Common myeloid progenitor, CD34-positive (primary cell): ENCODE data around the gene CCDC68.
"Not testable (repeated sequence)": the region's sequence is repeated elsewhere in the genome, so short reads cannot be mapped to it uniquely, and the experiment has no call there.

Experiments used
- CTCF ChIA-PET: fragments of 350-600 bp; sonication (Branson Sonifier 250); formaldehyde crosslinking; loops from one replicate; lab custom pipeline; 2021; ENCODE audit warnings: antibody characterized with exemption; lab: Charles Lee
- POLR2A ChIA-PET: fragments of 350-600 bp; sonication (Branson Sonifier 250); formaldehyde crosslinking; loops from one replicate; lab custom pipeline; 2021; ENCODE audit warnings: antibody characterized with exemption; lab: Charles Lee
- DNase-seq, 3 donors: peaks; one replicate each; pipeline versions ENCODE4 v3.0.0 to v3.0.0-alpha.2; 2013
- H3K27ac ChIP-seq, 2 experiments: 1 replicate in 1 of 2; 2 replicates in 1 of 2; pipeline ENCODE4 v1.7.0; 2013; ENCODE audit warnings: inconsistent platforms in 2 of 2, low read length in 2 of 2, mild to moderate bottlenecking in 2 of 2, low read depth in 1 of 2, moderate library complexity in 1 of 2; ENCODE audit not compliant: severe bottlenecking in 2 of 2, insufficient read depth in 1 of 2, poor library complexity in 1 of 2
- H3K27me3 ChIP-seq, 5 experiments: replicated peaks in 2 of 5; 1 replicate in 3 of 5; 2 replicates in 2 of 5; pipeline versions ENCODE4 v1.6.1 to v1.7.0; 2013; ENCODE audit warnings: low read length in 4 of 5, mild to moderate bottlenecking in 2 of 5, moderate library complexity in 2 of 5, inconsistent platforms in 1 of 5; ENCODE audit not compliant: insufficient read depth in 5 of 5, control insufficient read depth in 4 of 5
- H3K36me3 ChIP-seq, 4 experiments: 1 replicate in 2 of 4; 2 replicates in 2 of 4; pipeline versions ENCODE4 v1.6.1 to v1.7.0; 2013; ENCODE audit warnings: low read length in 3 of 4, control low read depth in 1 of 4, mild to moderate bottlenecking in 1 of 4; ENCODE audit not compliant: control insufficient read depth in 4 of 4, insufficient read depth in 4 of 4
- H3K4me1 ChIP-seq, 4 experiments: 1 replicate in 3 of 4; 2 replicates in 1 of 4; pipeline versions ENCODE4 v1.6.1 to v1.7.1; 2013; ENCODE audit warnings: low read length in 3 of 4, mild to moderate bottlenecking in 3 of 4, control low read depth in 1 of 4, inconsistent platforms in 1 of 4, moderate library complexity in 1 of 4; ENCODE audit not compliant: control insufficient read depth in 4 of 4, insufficient read depth in 4 of 4; ENCODE audit errors: control extremely low read depth in 1 of 4
- H3K4me3 ChIP-seq, 7 experiments: 1 replicate in 4 of 7; 2 replicates in 3 of 7; pipeline versions ENCODE4 v1.5.1 to v1.7.0; 2013; ENCODE audit warnings: mild to moderate bottlenecking in 7 of 7, low read length in 6 of 7, moderate library complexity in 6 of 7, inconsistent platforms in 2 of 7, low read depth in 2 of 7, control low read depth in 1 of 7; ENCODE audit not compliant: insufficient read depth in 4 of 7, control insufficient read depth in 1 of 7; ENCODE audit errors: extremely low read depth in 1 of 7
- H3K9me3 ChIP-seq, 5 experiments: 1 replicate in 4 of 5; 2 replicates in 1 of 5; pipeline versions ENCODE4 v1.6.1 to v1.7.1; 2013; ENCODE audit warnings: low read length in 4 of 5, mild to moderate bottlenecking in 2 of 5, inconsistent platforms in 1 of 5, low read depth in 1 of 5, moderate library complexity in 1 of 5; ENCODE audit not compliant: control insufficient read depth in 4 of 5, insufficient read depth in 2 of 5; ENCODE audit errors: control extremely low read depth in 1 of 5
- WGBS: methylation state at CpG from one replicate; pipeline ENCODE4 v1.1.5; 2013; ENCODE audit not compliant: insufficient coverage; 5-methylcytosine and 5-hydroxymethylcytosine counted together

Gene CCDC68

GRCh38 chr18:54857499-54857898 is 101.8 kb downstream of the CCDC68 start:
- WGBS: no CpG with 5 or more reads among the region's 3 CpGs
- no peak overlapping the region for H3K4me3 ChIP-seq
- H3K36me3 ChIP-seq: peaks cover 0 to 12% (median under 1%) of the 10 kb centered on the region in 4 experiments
- no peaks in the 10 kb centered on the region for H3K27me3 ChIP-seq
- no peak for DNase-seq
- no peaks in the 10 kb centered on the region for H3K9me3 ChIP-seq
- CTCF ChIA-PET: interaction anchor here (0.9 to 6.2 kb wide), 2 partner anchors 14 to 28 kb away, joined by 3 to 34 read pairs; no protein-coding TSS in a partner anchor
- H3K27ac ChIP-seq: no peak overlapping the region
- POLR2A ChIA-PET: no interaction called here
- peaks cover 22 to 49% (median 37%) of the 10 kb centered on the region in 4 experiments for H3K4me1 ChIP-seq

- H3K27ac ChIP-seq: no peak overlapping the region
- ChIA-PET POLR2A (no interaction called here), CTCF (interaction anchor here (5.0 kb wide), 1 partner anchor 16 kb away, joined by 29 read pairs; no protein-coding TSS in a partner anchor)
- no peaks in the 10 kb centered on the region for H3K27me3 ChIP-seq
- H3K4me1 ChIP-seq: peaks cover 22 to 55% (median 43%) of the 10 kb centered on the region in 4 experiments
- DNase-seq: peak in 1 of 3 donors; percentile 15
- H3K9me3 ChIP-seq: no peaks in the 10 kb centered on the region
- 83% methylated on average over 2 of the region's 2 CpGs for WGBS
- no peak overlapping the region for H3K4me3 ChIP-seq
- peaks cover 0 to 7% (median 0%) of the 10 kb centered on the region in 4 experiments for H3K36me3 ChIP-seq
Measured at GRCh38 chr18:54856105-54856646, 103.1 kb downstream of the CCDC68 start.

GRCh38 chr18:54855050-54855449 is 104.2 kb downstream of the CCDC68 start:
- H3K36me3 ChIP-seq, POLR2A ChIA-PET, H3K9me3 ChIP-seq, H3K4me3 ChIP-seq, H3K27ac ChIP-seq, DNase-seq, H3K27me3 ChIP-seq: not testable (repeated sequence)
- 100% methylated on average over 3 of the region's 3 CpGs for WGBS
- CTCF ChIA-PET: interaction anchor here (5.0 kb wide), 1 partner anchor 17 kb away, joined by 29 read pairs; no protein-coding TSS in a partner anchor
- H3K4me1 ChIP-seq: peaks cover 16 to 51% (median 35%) of the 10 kb centered on the region in 4 experiments

- peak; percentile 78 to 95 (median 90) for DNase-seq
- H3K9me3 ChIP-seq: no peaks in the 10 kb centered on the region
- peak overlapping the region in 1 of 2 experiments; percentile 3 for H3K27ac ChIP-seq
- H3K27me3 ChIP-seq: no peaks in the 10 kb centered on the region
- 3% methylated on average over 4 of the region's 6 CpGs for whole genome bisulfite sequencing
- H3K4me3 ChIP-seq: peak overlapping the region in 5 of 7 experiments; percentile 5 to 48 (median 37)
- peaks cover 0 to 3% (median 0%) of the 10 kb centered on the region in 4 experiments for H3K36me3 ChIP-seq
- peaks cover 16 to 55% (median 37%) of the 10 kb centered on the region in 4 experiments for H3K4me1 ChIP-seq
- CTCF ChIA-PET: interaction anchor here (1.3 to 5.0 kb wide), 2 partner anchors 19 kb away, joined by 4 to 29 read pairs; no protein-coding TSS in a partner anchor
- POLR2A ChIA-PET: no interaction called here
Measured at GRCh38 chr18:54852780-54853675, 106.2 kb downstream of the CCDC68 start.
